HepG2 (cell line): Measurements from ENCODE around the gene SLC2A8. TPM values are rescaled to one million over a fixed set of nuclear protein-coding genes. Genes with fewer than 3 reads are reported as not detected.

Experiments used
- ATAC-seq: fragments of 200-7000 bp; cut with Tn5 transposase; 3 replicates; pipeline ENCODE4 v1.9.1; 2020; ENCODE audit warnings: mild to moderate bottlenecking, moderate library complexity
- BruUV-seq: library from RNA; stranded (reverse); fragments of 400-500 nt; replicated peaks from 2 replicates; lab custom pipeline; 2021; lab: Mats Ljungman, UMichigan
- CTCF ChIA-PET: fragments of 300-600 bp; formaldehyde crosslinking; extraction: SDS; loops from one replicate; lab custom pipeline; 2021; ENCODE audit warnings: low total read pairs, inconsistent platforms, low intra/inter-chr PET ratio; lab: Yijun Ruan, JAX
- POLR2A ChIA-PET: fragments of 350-600 bp; sonication (Branson Sonifier 250); formaldehyde crosslinking; loops from one replicate; lab custom pipeline; 2020; ENCODE audit warnings: antibody characterized with exemption, inconsistent platforms; lab: Yijun Ruan, JAX
- DNase-seq: peaks from one replicate; pipeline ENCODE4 v3.0.0-alpha.2; 2015; ENCODE audit warnings: low spot score
- FAIRE-seq: peaks from 3 replicates; lab custom pipeline; 2011; peaks lifted over from hg19 to GRCh38; lab: Jason Lieb, UNC
- H2AFZ ChIP-seq: one replicate; pipeline ENCODE4 v1.6.1; 2011; ENCODE audit warnings: low read length, inconsistent platforms
- H3K27ac ChIP-seq: fragments of 300-600 bp; 3 replicates; pipeline ENCODE4 v1.8.0; 2011; ENCODE audit warnings: mixed run types, mild to moderate bottlenecking, mixed read lengths, low read length, inconsistent platforms; ENCODE audit not compliant: insufficient read depth; ENCODE audit errors: extremely low read length
- H3K27me3 ChIP-seq, 2 experiments: fragments of 200-600 bp in 1 of 2; 2 replicates in 1 of 2; 3 replicates in 1 of 2; pipeline versions ENCODE4 v1.6.0 to v1.8.0; 2011; ENCODE audit warnings: low read length in 2 of 2, mild to moderate bottlenecking in 2 of 2, moderate library complexity in 2 of 2, inconsistent platforms in 1 of 2; ENCODE audit not compliant: insufficient read depth in 2 of 2, control insufficient read depth in 1 of 2
- H3K36me3 ChIP-seq, 2 experiments: fragments of 200-600 bp in 1 of 2; replicated peaks in 1 of 2; 2 replicates in 1 of 2; 3 replicates in 1 of 2; pipeline versions ENCODE4 v1.5.1 to v1.8.0; 2011; ENCODE audit warnings: low read length in 2 of 2, inconsistent platforms in 1 of 2; ENCODE audit not compliant: insufficient read depth in 2 of 2, control insufficient read depth in 1 of 2
- H3K4me1 ChIP-seq: 2 replicates; pipeline ENCODE4 v1.5.1; 2012; ENCODE audit warnings: low read length, inconsistent platforms; ENCODE audit not compliant: insufficient read depth
- H3K4me2 ChIP-seq: 2 replicates; pipeline ENCODE4 v1.6.0; 2011; ENCODE audit warnings: low read depth, low read length, inconsistent platforms
- H3K4me3 ChIP-seq, 3 experiments: fragments of 200-600 bp in 1 of 3; sonication (generic), shearing (Covaris generic) in 1 of 3; replicated peaks in 1 of 3; 2 replicates each; pipeline ENCODE4 v1.5.1; 2011 to 2016; ENCODE audit warnings: low read length in 3 of 3, inconsistent platforms in 2 of 3, low read depth in 2 of 3, mild to moderate bottlenecking in 2 of 3, control low read depth in 1 of 3, mixed read lengths in 1 of 3; ENCODE audit not compliant: insufficient read depth in 1 of 3
- H3K79me2 ChIP-seq: one replicate; pipeline ENCODE4 v1.6.1; 2011; ENCODE audit warnings: low read length, inconsistent platforms; ENCODE audit not compliant: insufficient read depth
- H3K9ac ChIP-seq: 2 replicates; pipeline ENCODE4 v1.6.0; 2011; ENCODE audit warnings: mild to moderate bottlenecking, low read depth, low read length, inconsistent platforms; ENCODE audit not compliant: insufficient read depth
- H3K9me3 ChIP-seq: 2 replicates; pipeline ENCODE4 v1.5.1; 2012; ENCODE audit warnings: mild to moderate bottlenecking, low read length
- H4K20me1 ChIP-seq: 2 replicates; pipeline ENCODE4 v1.6.0; 2011; ENCODE audit warnings: inconsistent platforms, mild to moderate bottlenecking, low read length, moderate library complexity; ENCODE audit not compliant: insufficient read depth
- AGO2 ChIP-seq: fragments of 200-400 bp; formaldehyde crosslinking; optimal IDR thresholded peaks from 2 replicates; pipeline ENCODE3; 2017; ENCODE audit warnings: mild to moderate bottlenecking, low read depth, low read length, moderate library complexity
- ATRX ChIP-seq: sonication (generic); formaldehyde crosslinking; IDR thresholded peaks from 2 replicates; pipeline ENCODE4 v1.4.0; 2020; ENCODE audit warnings: missing genetic modification reagents, borderline replicate concordance
- POLR2G ChIP-seq: fragments of 200-400 bp; formaldehyde crosslinking; IDR thresholded peaks from 2 replicates; pipeline ENCODE4 v1.6.1; 2018; ENCODE audit warnings: mild to moderate bottlenecking, low read depth, low read length, moderate library complexity
- RAD21 ChIP-seq: fragments of 450-650 bp; formaldehyde crosslinking; IDR thresholded peaks from 2 replicates; pipeline ENCODE4 v1.5.0; 2020; ENCODE audit warnings: mild to moderate bottlenecking
- ZNF768 ChIP-seq: sonication (generic); formaldehyde crosslinking; IDR thresholded peaks from 2 replicates; pipeline ENCODE4 v1.4.0; 2020; ENCODE audit warnings: missing genetic modification reagents
- WGBS: methylation state at CpG from one replicate; pipeline ENCODE4 v1.1.6; 2017; ENCODE audit warnings: low lambda C conversion rate; 5-methylcytosine and 5-hydroxymethylcytosine counted together
- in situ Hi-C: cut with HindIII; loops from 2 replicates; pipeline ENCODE4 v1.10.0; 2017; ENCODE audit warnings: low pct_unique_long_range_greater_than_20kb; ENCODE audit not compliant: extremely low pct_ligation_motif_present
- intact Hi-C: fragments of 100-400 bp; cut with micrococcal nuclease; formaldehyde crosslinking; loops from one replicate; pipeline ENCODE4 v1.10.0; 2022; ENCODE audit not compliant: unreplicated experiment
- polyA plus RNA-seq, 8 experiments: library from polyadenylated mRNA; depleted of rRNA in 3 of 8; stranded (reverse) in 7 of 8; unstranded in 1 of 8; fragments of >200 nt; fragmentation: Illumina TruSeq in 4 of 8; extraction: Trizol in 4 of 8; gene quantifications; 2 replicates each; pipeline versions ENCODE4 v1.2.1 to v1.2.3, GENCODE V29; 2011 to 2016; ENCODE audit warnings: low read depth in 4 of 8, missing spikeins in 1 of 8, mixed read lengths in 1 of 8; ENCODE audit not compliant: insufficient read depth in 1 of 8
- total RNA-seq, 5 experiments: library from RNA; depleted of rRNA; stranded (reverse); fragments of >200 nt; fragmentation: Illumina TruSeq; extraction: Trizol; gene quantifications; 2 replicates each; pipeline ENCODE4 v1.2.3, GENCODE V29; 2016; ENCODE audit warnings: low read depth in 1 of 5
- TF ChIP-seq, protein P1 (sequence below): sonication (generic); formaldehyde crosslinking; conservative IDR thresholded peaks from 2 replicates; pipeline ENCODE4 v1.5.0; 2020; ENCODE audit warnings: missing genetic modification reagents

The SLC2A8 gene
- total and polyA plus RNA-seq, 2 of the 13 experiments (the other 11 are each of a cell fraction or from before 2014, with no cell fraction given) = 22.6 to 48.6 TPM

GRCh38 chr9:127405344-127406125 is 8.6 kb downstream of the SLC2A8 start:
- CTCF ChIA-PET = no interaction called here
- H3K4me3 ChIP-seq = no peak overlapping the region
- ATAC-seq = no peak

GRCh38 chr9:127406799-127407491 is 10.0 kb downstream of the SLC2A8 start:
- CTCF ChIA-PET = no interaction called here
- ATAC-seq = peak; percentile 53

More at GRCh38 chr9:127405344-127406125, 8.6 kb downstream of the SLC2A8 start:
- Histone ChIP-seq H4K20me1 (no peaks in the 10 kb centered on the region), H2AFZ (no peak overlapping the region), H3K27ac (no peak overlapping the region), H3K36me3 (peaks cover 24 to 50% of the 10 kb centered on the region in 2 experiments; a peak in 4 of 5 replicates), H3K79me2 (peaks cover 6% of the 10 kb centered on the region), H3K4me1 (peaks cover 9% of the 10 kb centered on the region; the same call in 1 of the 2 replicates), H3K27me3 (no peaks in the 10 kb centered on the region), H3K9ac (no peak overlapping the region), H3K4me2 (no peak overlapping the region), H3K9me3 (no peaks in the 10 kb centered on the region)
- no peak for FAIRE-seq
- no CpG with 5 or more reads among the region's 20 CpGs for WGBS
- POLR2A ChIA-PET = interaction anchor here (1.0 to 3.4 kb wide), 2 partner anchors 8 to 9 kb away, joined by 7 to 31 read pairs; partner anchors contain the start of gene SLC2A8
- intact Hi-C loops (no loop called here), in situ Hi-C loops (no loop called here)
- BruUV-seq = no TSS peak
- TF ChIP-seq ATRX (CRISPR knock-in tag) = no peak
- peak; percentile 93 for TF ChIP-seq ZNF768 (CRISPR knock-in tag)
- TF ChIP-seq AGO2 = peak; percentile 6
- DNase-seq = no peak

More at GRCh38 chr9:127406799-127407491, 10.0 kb downstream of the SLC2A8 start:
- Histone ChIP-seq H4K20me1 (no peaks in the 10 kb centered on the region), H3K9me3 (no peaks in the 10 kb centered on the region), H3K27me3 (no peaks in the 10 kb centered on the region), H3K27ac (no peak overlapping the region), H3K9ac (no peak overlapping the region), H2AFZ (no peak overlapping the region), H3K79me2 (no peaks in the 10 kb centered on the region), H3K4me3 (no peak overlapping the region), H3K4me1 (no peaks in the 10 kb centered on the region), H3K4me2 (no peak overlapping the region), H3K36me3 (peaks cover 19 to 37% of the 10 kb centered on the region in 2 experiments; a peak in 4 of 5 replicates)
- TF ChIP-seq, protein P1, sequence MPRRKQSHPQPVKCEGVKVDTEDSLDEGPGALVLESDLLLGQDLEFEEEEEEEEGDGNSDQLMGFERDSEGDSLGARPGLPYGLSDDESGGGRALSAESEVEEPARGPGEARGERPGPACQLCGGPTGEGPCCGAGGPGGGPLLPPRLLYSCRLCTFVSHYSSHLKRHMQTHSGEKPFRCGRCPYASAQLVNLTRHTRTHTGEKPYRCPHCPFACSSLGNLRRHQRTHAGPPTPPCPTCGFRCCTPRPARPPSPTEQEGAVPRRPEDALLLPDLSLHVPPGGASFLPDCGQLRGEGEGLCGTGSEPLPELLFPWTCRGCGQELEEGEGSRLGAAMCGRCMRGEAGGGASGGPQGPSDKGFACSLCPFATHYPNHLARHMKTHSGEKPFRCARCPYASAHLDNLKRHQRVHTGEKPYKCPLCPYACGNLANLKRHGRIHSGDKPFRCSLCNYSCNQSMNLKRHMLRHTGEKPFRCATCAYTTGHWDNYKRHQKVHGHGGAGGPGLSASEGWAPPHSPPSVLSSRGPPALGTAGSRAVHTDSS (CRISPR knock-in tag) = no peak
- TF ChIP-seq RAD21 (CRISPR knock-in tag) (0 out of 2 replicates have a peak, but pooled peaks have one; percentile 19), POLR2G (peak; percentile 15; the same call in 1 of the 2 replicates)
- POLR2A ChIA-PET = interaction anchor here (1.2 to 3.4 kb wide), 3 partner anchors 9 to 182 kb away, joined by 3 to 31 read pairs (median 4); partner anchors contain the start of genes SLC2A8 and ZNF79
- intact Hi-C loops = no loop called here
- DNase-seq (no peak), FAIRE-seq (no peak)
- TSS peak; percentile 6 for BruUV-seq
- 94% methylated on average over 11 of the region's 13 CpGs for WGBS
- in situ Hi-C loops = no loop called here
